Measurements from ENCODE around the gene SCPEP1.

The SCPEP1 gene

DNA sequence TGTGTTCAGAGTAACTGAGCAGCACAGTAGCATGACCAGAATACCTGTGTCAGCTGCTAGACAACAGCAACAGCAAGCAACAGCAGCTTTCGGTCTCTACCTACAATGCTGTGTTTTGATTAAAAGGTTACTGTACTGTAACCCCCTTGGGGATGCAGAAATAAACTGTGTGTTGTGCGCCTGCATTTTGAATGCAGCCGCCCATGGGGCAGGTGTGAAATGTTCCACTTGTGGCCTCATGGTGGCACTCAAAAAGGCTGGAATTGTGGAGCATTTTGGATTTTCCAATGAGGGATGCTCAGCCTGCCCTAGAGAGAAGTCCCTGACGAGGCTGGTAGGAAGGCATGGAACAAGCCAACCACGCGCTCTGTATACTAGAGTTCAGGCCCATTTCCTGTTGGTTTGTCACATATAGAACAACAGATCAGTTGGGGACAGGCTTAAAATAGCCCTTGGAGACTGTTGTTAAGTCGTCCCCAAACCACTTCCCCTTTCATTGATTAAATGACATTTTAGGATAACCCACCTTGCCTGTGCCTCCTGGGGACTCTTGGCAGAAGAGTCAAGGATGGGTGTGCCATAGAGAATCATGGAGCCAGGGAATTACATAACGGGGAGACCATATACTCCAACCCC lies 27.1 kb downstream of the SCPEP1 start:
- DNase-seq, result no peak

GRCh38 chr17:57006040-57006439 lies 28.1 kb downstream of the SCPEP1 start:
- no peak for DNase-seq

DNA sequence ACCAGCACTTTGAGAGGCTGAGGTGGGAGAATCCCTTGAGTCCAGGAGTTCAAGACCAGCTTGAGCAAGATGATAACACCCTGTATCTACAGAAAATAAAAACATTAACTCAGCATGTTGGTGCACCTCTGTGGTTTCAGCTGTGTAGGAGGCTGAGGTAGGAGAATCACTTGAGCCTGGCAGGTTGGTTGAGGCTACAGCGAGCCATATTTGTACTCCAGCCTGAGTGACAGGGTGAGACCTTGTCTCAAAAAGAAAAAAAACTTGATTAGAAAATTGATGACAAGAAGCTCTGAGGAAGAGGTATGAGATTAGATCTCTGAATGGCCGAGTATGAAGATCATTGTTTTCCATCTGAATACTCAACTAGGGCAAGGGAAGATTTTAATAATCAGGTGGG lies 31.0 kb downstream of the SCPEP1 start:
- DNase-seq, result no peak

DNA sequence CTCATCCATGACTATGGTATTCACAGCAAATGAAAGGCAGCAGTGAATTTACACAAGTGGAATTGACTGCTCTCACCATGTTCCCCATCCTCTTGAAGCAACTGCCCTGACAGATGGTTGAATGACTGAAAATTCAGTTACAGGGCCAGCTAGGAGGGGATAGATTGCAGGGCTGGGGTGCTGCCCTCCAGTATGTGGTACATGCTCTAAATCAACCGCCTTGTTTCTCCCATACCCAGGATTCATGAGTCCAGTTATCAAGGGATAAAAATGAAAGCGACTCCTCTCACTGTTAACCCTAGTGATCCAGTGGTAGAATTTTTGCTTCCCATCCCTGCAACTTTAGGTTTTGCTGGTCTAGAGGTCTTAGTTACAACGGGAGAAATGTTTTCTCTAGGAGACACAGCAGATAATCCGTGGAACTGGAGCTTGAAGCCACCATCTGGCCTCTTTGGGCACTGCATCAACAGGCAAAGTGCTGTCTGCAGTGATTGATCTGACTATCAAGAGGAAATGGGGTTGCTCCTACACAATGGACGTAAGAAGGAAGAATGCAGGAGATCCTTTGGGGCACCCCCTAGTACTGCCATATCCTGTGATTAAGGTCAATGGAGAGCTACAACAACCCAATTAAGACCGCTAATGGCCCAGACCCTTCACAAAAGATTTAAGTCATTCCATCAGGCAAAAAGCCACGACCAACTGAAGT lies 32.0 kb downstream of the SCPEP1 start:
- DNase-seq, result peak; percentile 53

DNA sequence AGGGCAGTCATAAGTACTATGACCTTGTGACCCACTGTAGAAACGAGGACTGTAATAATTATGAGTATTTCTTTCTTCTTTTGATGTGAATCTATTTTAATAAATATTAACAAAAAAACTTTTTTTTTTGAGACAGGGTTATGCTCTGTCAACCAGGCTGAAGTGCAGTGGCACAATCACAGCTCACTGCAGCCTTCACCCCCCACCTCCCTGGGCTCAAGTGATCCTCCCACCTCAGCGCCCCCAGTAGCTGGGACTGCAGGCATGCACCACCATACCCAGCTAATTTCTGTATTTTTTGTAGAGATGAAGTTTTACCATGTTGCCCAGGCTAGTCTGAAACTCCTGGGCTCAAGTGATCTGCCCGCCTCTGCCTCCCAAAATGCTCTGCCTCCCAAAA lies 32.6 kb downstream of the SCPEP1 start:
- DNase-seq, result no peak

DNA sequence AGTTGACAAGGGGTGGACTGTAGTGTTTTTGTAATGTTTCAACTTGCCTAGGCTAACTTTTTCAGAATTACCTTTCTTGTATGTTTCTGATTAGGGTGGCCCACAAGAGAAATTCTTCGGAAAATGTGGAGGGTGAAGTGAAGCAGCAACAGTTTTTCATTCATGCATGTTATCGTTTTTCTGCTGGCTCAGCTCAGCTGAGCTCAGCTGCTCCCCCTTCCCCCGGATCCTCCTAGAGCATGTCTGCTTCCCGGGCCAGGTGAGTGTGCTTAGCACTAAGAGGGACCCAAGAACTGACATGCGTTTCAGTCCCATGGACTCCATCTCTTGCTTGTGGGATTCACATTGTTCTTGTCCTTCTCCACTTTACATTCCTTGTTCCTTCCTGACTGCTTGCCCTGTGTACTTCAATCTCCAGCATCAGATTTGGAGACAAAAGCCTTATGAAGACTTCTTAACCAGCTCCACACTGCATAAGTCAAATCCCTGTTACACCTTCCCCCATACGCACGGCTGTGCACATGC lies 33.6 kb downstream of the SCPEP1 start:
- no peak for DNase-seq

- DNase-seq, result no peak
These were observed 38.3 kb downstream of the SCPEP1 start for GRCh38 chr17:57016071-57016763.

DNA sequence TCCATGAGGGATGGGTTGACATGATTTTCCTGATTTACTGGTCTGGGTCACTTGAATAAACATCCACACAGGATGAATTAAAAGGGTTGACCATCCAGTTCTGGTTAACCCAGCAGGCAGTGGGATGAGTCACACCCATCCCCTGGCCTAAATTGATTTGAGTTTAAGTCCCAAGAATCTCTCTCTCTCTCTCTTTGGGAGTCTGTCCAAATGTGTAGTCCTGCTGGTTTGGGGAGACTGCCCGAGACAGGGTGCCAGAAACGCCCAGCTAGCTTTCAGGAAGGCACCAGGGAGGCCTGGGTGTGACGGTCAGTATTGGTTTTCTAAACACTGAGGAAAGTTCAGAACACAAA lies 38.8 kb downstream of the SCPEP1 start:
- no peak for DNase-seq

DNA sequence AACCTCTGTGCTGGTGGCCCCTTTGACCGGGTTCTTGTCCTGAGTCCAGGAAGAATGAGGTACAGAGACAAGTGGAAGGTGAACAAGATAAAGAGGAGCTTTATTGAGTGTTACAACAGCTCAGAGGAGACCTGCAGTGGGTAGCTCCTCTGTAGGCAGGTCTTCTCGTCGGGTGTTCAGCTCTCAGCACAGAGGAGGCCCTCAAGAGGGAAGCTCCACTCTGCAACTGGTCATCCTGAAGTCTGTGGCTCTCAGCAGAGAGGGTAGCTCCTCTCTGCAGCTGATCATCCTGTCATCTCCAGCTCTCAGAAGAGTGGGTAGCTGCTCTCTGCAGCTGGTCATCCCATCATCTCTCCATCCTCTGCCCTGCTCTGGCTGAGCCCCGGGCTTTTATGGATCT lies 39.7 kb downstream of the SCPEP1 start:
- DNase-seq, result no peak

DNA sequence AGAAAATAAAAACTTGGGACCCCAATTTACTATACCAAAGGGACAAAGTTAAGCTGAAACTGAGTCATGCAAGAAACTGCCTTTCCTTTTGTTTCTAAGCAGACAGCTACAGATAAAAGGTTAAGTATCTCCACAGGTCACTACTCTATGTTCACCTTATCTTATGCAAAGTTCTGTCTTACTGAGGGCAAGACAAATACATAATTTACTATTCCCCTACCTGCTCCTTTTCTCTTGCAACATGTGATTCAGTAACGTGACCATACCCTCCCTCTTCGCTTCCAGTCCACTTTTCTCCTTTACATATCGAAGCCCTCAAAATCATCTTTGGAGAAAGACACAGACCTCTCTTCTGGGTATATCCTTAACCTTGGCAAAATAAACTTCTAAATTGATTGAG lies 42.3 kb downstream of the SCPEP1 start:
- no peak for DNase-seq

- no peak for DNase-seq
These were observed 43.5 kb downstream of the SCPEP1 start for GRCh38 chr17:57021226-57021940.

DNA sequence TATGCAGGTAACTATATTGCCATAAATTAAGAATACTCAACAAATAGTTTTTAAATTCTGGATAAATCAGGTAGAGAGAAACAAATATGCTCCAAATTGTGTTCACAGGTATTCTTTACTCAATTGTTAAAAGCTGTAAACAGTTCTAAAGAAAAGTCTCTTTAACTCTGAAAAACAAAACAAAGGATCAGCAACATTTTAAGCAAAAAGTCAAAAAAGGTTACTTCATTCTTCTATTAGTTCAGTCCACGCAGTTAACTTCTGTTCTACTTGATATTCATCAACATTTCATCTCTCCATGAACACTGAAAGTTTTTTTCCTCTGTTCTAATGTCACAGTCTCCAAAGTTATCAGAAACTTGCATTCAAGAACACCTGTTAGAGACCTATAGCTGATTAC lies 47.9 kb downstream of the SCPEP1 start:
- DNase-seq, result no peak

- DNase-seq, result no peak
These were observed 49.9 kb downstream of the SCPEP1 start for GRCh38 chr17:57027852-57028251.

GRCh38 chr17:57032343-57032742 lies 54.4 kb downstream of the SCPEP1 start:
- DNase-seq, result no peak

DNA sequence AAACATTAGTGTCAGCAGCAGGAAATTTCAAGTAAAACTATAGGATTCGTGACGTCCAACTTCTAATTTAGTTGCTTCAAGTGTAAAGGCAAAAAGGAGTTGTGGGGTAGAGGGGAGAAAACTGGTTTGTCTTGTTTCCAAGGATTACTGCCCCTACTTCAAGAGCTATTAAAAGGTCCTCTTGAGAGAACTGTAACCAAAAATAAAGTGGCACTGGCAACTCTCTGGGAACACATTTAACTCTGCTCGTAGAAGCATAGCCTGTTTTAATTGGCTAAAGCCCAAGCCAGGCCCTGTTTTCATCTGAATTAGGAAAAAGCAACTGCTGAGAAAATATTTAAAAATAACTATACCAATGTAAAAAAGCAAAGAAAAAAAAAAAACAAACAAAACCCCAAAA lies 55.4 kb downstream of the SCPEP1 start:
- no peak for DNase-seq

- no peak for DNase-seq
These were observed 57.1 kb downstream of the SCPEP1 start for GRCh38 chr17:57034807-57035754.

DNA sequence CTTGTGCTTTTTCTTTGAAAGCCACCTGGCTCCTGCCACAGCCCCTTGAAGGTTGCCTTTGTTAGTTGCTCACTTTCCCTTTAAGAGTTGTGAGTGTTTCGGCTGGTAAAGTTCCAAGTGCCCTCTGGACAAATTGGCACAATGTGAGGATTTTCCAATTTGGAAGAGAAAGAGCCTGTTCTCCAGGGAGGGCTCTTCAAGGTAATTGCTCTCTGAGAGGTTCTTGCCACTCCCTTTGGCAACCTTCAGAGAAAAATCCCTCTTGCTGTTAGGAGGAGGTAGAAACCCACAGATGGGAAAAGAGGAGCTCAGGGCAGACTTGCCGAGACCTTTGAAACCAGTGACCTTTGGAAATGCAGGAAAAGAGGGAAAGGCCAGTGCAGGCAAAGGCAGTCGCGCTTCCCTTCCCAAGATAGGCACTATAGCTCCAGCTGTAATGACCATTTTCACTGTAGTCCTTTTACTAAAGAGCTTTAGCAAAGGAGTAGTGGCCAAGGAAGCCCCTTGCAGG lies 58.1 kb downstream of the SCPEP1 start:
- no peak for DNase-seq

DNA sequence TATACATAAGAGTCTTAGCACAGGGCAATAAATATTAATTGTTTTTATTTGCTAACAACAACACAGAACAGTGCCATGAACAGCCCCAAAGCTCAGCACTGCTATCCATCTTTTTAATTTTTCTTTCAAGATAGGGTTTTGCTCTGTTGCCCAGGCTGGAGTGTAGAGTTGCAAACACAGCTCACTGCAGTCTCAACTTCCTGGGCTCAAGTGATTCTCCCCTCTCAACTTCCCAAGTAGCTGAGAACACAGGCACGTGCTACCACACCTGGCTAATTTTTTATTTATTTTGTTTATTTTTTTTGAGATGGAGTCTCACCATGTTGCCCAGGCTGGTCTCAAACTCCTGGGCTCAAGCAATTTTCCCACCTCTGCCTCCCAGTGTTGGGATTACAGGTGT lies 59.5 kb downstream of the SCPEP1 start:
- DNase-seq, result no peak

- DNase-seq, result no peak
These were observed 60.6 kb downstream of the SCPEP1 start for GRCh38 chr17:57038486-57038885.

- no peak for DNase-seq
These were observed 62.6 kb downstream of the SCPEP1 start for GRCh38 chr17:57040571-57040970.

DNA sequence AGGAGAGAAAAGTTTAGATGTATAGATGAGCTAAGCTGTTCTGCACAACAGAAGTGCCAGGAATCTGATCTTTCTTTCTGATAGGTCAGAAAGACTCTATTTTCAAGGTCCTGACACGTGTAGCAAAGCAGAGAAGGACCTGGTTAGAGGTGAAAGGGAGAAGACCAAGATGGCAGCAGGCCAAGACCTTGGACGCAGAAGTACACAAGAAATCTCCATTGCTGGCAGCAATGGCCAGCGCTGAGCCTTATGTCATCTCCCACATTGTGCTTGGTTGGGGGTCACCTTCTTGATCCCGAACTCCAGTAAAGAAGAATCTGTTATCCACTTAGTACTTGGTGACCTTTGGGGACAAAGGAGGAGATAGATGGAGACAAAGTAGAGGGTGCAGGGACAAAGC lies 65.3 kb downstream of the SCPEP1 start:
- no peak for DNase-seq

All from CD4-positive, alpha-beta T cell treated with Interleukin-4 for 4 hours (primary cell).